K562 (cell line): ENCODE data around the gene MATN1. TPM values are rescaled to one million over a fixed set of nuclear protein-coding genes. Genes with fewer than 3 reads are reported as not detected.

Source experiments
- ATAC-seq: fragments of 200-7000 bp; cut with Tn5 transposase; 3 replicates; pipeline ENCODE4 v1.9.1; 2020; ENCODE audit warnings: moderate library complexity
- BruUV-seq: library from RNA; stranded (reverse); fragments of 400-500 nt; replicated peaks from 2 replicates; lab custom pipeline; 2021; lab: Mats Ljungman, UMichigan
- CTCF ChIA-PET: fragments of 300-600 bp; formaldehyde crosslinking; extraction: SDS; loops from one replicate; lab custom pipeline; 2021; ENCODE audit warnings: low intra/inter-chr PET ratio; lab: Yijun Ruan, JAX
- POLR2A ChIA-PET: fragments of 300-600, 350-650 bp; sonication (Branson Sonifier 250); formaldehyde crosslinking; extraction: SDS; loops from one replicate; lab custom pipeline; 2021; ENCODE audit warnings: antibody characterized with exemption, inconsistent platforms; lab: Yijun Ruan, JAX
- DNase-seq, 4 experiments: peaks; one replicate each; pipeline versions ENCODE4 v3.0.0 to v3.0.0-alpha.2; 2011 to 2018; ENCODE audit warnings: low spot score in 3 of 4, mixed read lengths in 3 of 4; ENCODE audit errors: extremely low read depth in 1 of 4
- FAIRE-seq: peaks from 2 replicates; lab custom pipeline; 2011; peaks lifted over from hg19 to GRCh38; lab: Jason Lieb, UNC
- H2AFZ ChIP-seq: 2 replicates; pipeline ENCODE4 v1.6.0; 2011; ENCODE audit warnings: low read depth, low read length, control low read depth, inconsistent platforms
- H3K27ac ChIP-seq: fragments of 200-600 bp; 3 replicates; pipeline ENCODE4 v1.8.0; 2011; ENCODE audit warnings: low read depth, mild to moderate bottlenecking, control low read depth, inconsistent platforms, low read length, moderate library complexity, mixed read lengths; ENCODE audit errors: extremely low read depth
- H3K27me3 ChIP-seq, 2 experiments: fragments of 300-600 bp in 1 of 2; 2 replicates in 1 of 2; 3 replicates in 1 of 2; pipeline versions ENCODE4 v1.6.0 to v1.8.0; 2011; ENCODE audit warnings: inconsistent platforms in 2 of 2, low read length in 2 of 2, mild to moderate bottlenecking in 1 of 2, mixed read lengths in 1 of 2, moderate library complexity in 1 of 2; ENCODE audit not compliant: control insufficient read depth in 2 of 2, insufficient read depth in 2 of 2
- H3K36me3 ChIP-seq: fragments of 300-600 bp; 3 replicates; pipeline ENCODE4 v1.8.0; 2011; ENCODE audit warnings: mild to moderate bottlenecking, low read length, inconsistent platforms; ENCODE audit not compliant: control insufficient read depth, insufficient read depth
- H3K4me1 ChIP-seq, 2 experiments: fragments of 200-600 bp in 1 of 2; replicated peaks in 1 of 2; 2 replicates in 1 of 2; 3 replicates in 1 of 2; pipeline versions ENCODE4 v1.5.1 to v1.8.0; 2011; ENCODE audit warnings: inconsistent platforms in 2 of 2, low read length in 2 of 2, mild to moderate bottlenecking in 1 of 2, mixed read lengths in 1 of 2, moderate library complexity in 1 of 2; ENCODE audit not compliant: control insufficient read depth in 2 of 2, insufficient read depth in 2 of 2
- H3K4me2 ChIP-seq: 2 replicates; pipeline ENCODE4 v1.6.1; 2011; ENCODE audit warnings: low read length, control low read depth, inconsistent platforms, mixed read lengths; ENCODE audit not compliant: insufficient read depth
- H3K4me3 ChIP-seq: fragments of 200-600 bp; sonication (generic), shearing (Covaris generic); 2 replicates; pipeline ENCODE4 v1.5.1; 2016; ENCODE audit warnings: control low read depth, inconsistent platforms
- H3K79me2 ChIP-seq: fragments of 200-600 bp; 3 replicates; pipeline ENCODE4 v1.8.0; 2011; ENCODE audit warnings: low read length, inconsistent platforms; ENCODE audit not compliant: control insufficient read depth, insufficient read depth
- H3K9ac ChIP-seq, 2 experiments: 2 replicates each; pipeline versions ENCODE4 v1.6.0 to v1.6.1; 2011; ENCODE audit warnings: low read depth in 2 of 2, low read length in 2 of 2, control low read depth in 1 of 2, inconsistent platforms in 1 of 2, mild to moderate bottlenecking in 1 of 2, mixed read lengths in 1 of 2; ENCODE audit not compliant: insufficient read depth in 1 of 2
- H3K9me1 ChIP-seq: one replicate; pipeline ENCODE4 v1.6.0; 2011; ENCODE audit warnings: inconsistent platforms, mild to moderate bottlenecking, low read length, moderate library complexity; ENCODE audit not compliant: control insufficient read depth, insufficient read depth
- H3K9me3 ChIP-seq: replicated peaks from 2 replicates; pipeline ENCODE4 v1.5.1; 2011; ENCODE audit warnings: low read depth, low read length, inconsistent platforms; ENCODE audit not compliant: control insufficient read depth, insufficient read depth
- H4K20me1 ChIP-seq: replicated peaks from 2 replicates; pipeline ENCODE4 v1.6.1; 2011; ENCODE audit warnings: low read length, inconsistent platforms, mixed read lengths; ENCODE audit not compliant: control insufficient read depth, insufficient read depth
- DMBX1 ChIP-seq: fragments of 250-450 bp; sonication (Bioruptor Pico); IDR thresholded peaks from 2 replicates; pipeline ENCODE4 v1.8.0; 2022; ENCODE audit warnings: inconsistent platforms, mild to moderate bottlenecking, moderate library complexity, borderline replicate concordance
- EWSR1 ChIP-seq: fragments of 450-650 bp; IDR thresholded peaks from 2 replicates; pipeline ENCODE4 v1.6.1; 2018; ENCODE audit warnings: borderline replicate concordance, mild to moderate bottlenecking, low read depth, moderate library complexity; ENCODE audit not compliant: partially characterized antibody
- GTF2E2 ChIP-seq: fragments of 200-800 bp; sonication (Bioruptor generic); IDR thresholded peaks from 2 replicates; pipeline ENCODE4 v1.6.1; 2016; ENCODE audit warnings: missing genetic modification characterization, missing compliant biosample characterization
- HIVEP1 ChIP-seq: fragments of 250-450 bp; sonication (Bioruptor Pico); IDR thresholded peaks from 2 replicates; pipeline ENCODE4 v1.4.0; 2020; ENCODE audit warnings: mild to moderate bottlenecking
- HLTF ChIP-seq: fragments of 450-650 bp; IDR thresholded peaks from 2 replicates; pipeline ENCODE4 v1.6.1; 2016
- IRF2 ChIP-seq: sonication (generic); formaldehyde crosslinking; IDR thresholded peaks from 2 replicates; pipeline ENCODE4 v1.8.1; 2022; ENCODE audit warnings: mild to moderate bottlenecking, missing genetic modification reagents
- TOE1 ChIP-seq, 2 experiments: fragments of 450-650 bp in 1 of 2; sonication (generic) in 1 of 2; formaldehyde crosslinking in 1 of 2; IDR thresholded peaks; 2 replicates each; pipeline versions ENCODE4 v1.7.1 to v1.8.0; 2016 to 2022; ENCODE audit warnings: borderline replicate concordance in 2 of 2, mild to moderate bottlenecking in 2 of 2, antibody characterized with exemption in 1 of 2, inconsistent platforms in 1 of 2, low read depth in 1 of 2, missing genetic modification reagents in 1 of 2, moderate library complexity in 1 of 2
- ZNF24 ChIP-seq: fragments of 450-650 bp; IDR thresholded peaks from 2 replicates; pipeline ENCODE4 v1.6.1; 2016
- WGBS: fragments of 100-300 bp; shearing (Covaris generic); methylation state at CpG from one replicate; pipeline ENCODE4 v1.1.6; 2016; ENCODE audit warnings: low coverage, mixed read lengths; ENCODE audit not compliant: insufficient coverage; ENCODE audit errors: missing lambda C conversion rate; 5-methylcytosine and 5-hydroxymethylcytosine counted together
- in situ Hi-C: fragments of 300-500 bp; cut with MboI; formaldehyde crosslinking; loops from 4 replicates; pipeline ENCODE4 v1.15.0; 2018; ENCODE audit warnings: inconsistent platforms, mixed read lengths
- intact Hi-C: fragments of 100-400 bp; cut with micrococcal nuclease; formaldehyde crosslinking; loops from 2 replicates; pipeline ENCODE4 v1.14.2; 2022
- polyA plus RNA-seq, 8 experiments: library from polyadenylated mRNA; depleted of rRNA in 4 of 8; stranded (reverse) in 5 of 8; unstranded in 3 of 8; fragments of >200 nt; fragmentation: Nextera tagmentation in 2 of 8; fragmentation: Illumina TruSeq in 1 of 8; extraction: Ambion mirVana in 2 of 8; extraction: Trizol in 1 of 8; gene quantifications; 2 replicates each; pipeline versions ENCODE4 v1.2.1 to v1.2.3, GENCODE V29; 2011 to 2014; ENCODE audit warnings: inconsistent platforms in 1 of 8, missing spikeins in 1 of 8
- total RNA-seq, 7 experiments: library from RNA; depleted of rRNA in 6 of 7; stranded (reverse); fragments of >200 nt in 6 of 7; fragmentation: Illumina TruSeq in 2 of 7; extraction: Trizol in 2 of 7; gene quantifications; 2 replicates each; pipeline versions ENCODE4 v1.2.1 to v1.2.3, GENCODE V29; 2011 to 2021; ENCODE audit warnings: low replicate concordance in 1 of 7
- TF ChIP-seq, protein P1 (sequence below): fragments of 450-650 bp; formaldehyde crosslinking; IDR thresholded peaks from 2 replicates; pipeline ENCODE4 v1.4.0; 2022; ENCODE audit warnings: missing genetic modification characterization

MATN1 gene
- total and polyA plus RNA-seq, 9 of the 15 experiments (the other 6 are each of a cell fraction or from before 2014, with no cell fraction given), result 0.10 to 2.3 (median 1.2) TPM

DNA sequence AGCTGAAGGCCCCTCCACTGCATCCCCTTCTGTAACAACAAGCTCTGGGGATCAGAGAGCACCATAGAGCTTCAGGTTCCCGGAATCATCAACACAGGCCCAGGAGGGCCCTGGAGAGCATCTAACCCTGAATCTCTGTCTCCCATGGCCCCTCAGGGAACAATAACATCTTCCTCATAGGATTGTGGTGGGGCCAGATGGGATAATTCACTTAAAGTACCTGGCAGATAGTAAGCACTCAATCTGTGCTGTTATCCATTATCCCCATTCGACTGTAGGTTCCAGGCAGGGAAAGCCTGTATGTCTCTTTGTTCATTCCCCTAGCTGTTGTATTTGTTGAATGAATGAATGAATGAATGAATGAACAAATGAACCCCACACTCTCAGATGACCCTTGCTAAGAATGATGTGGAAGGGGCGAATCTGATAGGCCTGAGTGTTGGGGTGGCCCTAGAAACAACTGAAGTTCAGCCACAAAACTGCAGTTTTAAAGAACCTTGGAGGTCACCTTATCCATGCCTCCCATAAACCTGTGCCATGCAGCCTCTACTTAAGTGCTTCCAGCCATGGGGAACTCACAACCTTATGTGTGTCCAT is 19.7 kb upstream of the MATN1 start:
- WGBS, result 53% methylated on average over 3 of the region's 3 CpGs

More for the DNA sequence above, 19.7 kb upstream of the MATN1 start:
- Histone ChIP-seq H2AFZ (no peak overlapping the region), H3K36me3 (no peaks in the 10 kb centered on the region; the same call in 2 of the 3 replicates), H4K20me1 (no peaks in the 10 kb centered on the region), H3K4me1 (peaks cover 49 to 54% of the 10 kb centered on the region in 2 experiments), H3K4me2 (no peak overlapping the region), H3K9me3 (peaks cover 9% of the 10 kb centered on the region), H3K9me1 (no peaks in the 10 kb centered on the region), H3K9ac (no peak overlapping the region), H3K4me3 (no peak overlapping the region), H3K27ac (no peak overlapping the region), H3K27me3 (no peaks in the 10 kb centered on the region), H3K79me2 (no peaks in the 10 kb centered on the region; the same call in 2 of the 3 replicates)
- ATAC-seq, result no peak
- in situ Hi-C loops, result no loop called here
- FAIRE-seq, result no peak
- ChIA-PET CTCF (no interaction called here), POLR2A (interaction anchor here (0.6 to 1.6 kb wide), 5 partner anchors 8 to 1686 kb away, joined by 3 to 4 read pairs (median 3); no protein-coding TSS in a partner anchor)
- peak; percentile 97 for TF ChIP-seq ZNF24
- no peak for TF ChIP-seq TOE1 (IDR thresholded peaks at IDR 0.05; ENCODE audit: borderline replicate concordance)
- TF ChIP-seq TOE1 (CRISPR knock-in tag; IDR thresholded peaks at IDR 0.05; ENCODE audit: borderline replicate concordance, low read depth), result 0 out of 2 replicates have a peak, but pooled peaks have one; percentile 29
- no peak for TF ChIP-seq DMBX1 (CRISPR knock-in tag)
- TF ChIP-seq IRF2 (CRISPR knock-in tag), result no peak
- TF ChIP-seq HLTF, result no peak
- TF ChIP-seq, protein P1, sequence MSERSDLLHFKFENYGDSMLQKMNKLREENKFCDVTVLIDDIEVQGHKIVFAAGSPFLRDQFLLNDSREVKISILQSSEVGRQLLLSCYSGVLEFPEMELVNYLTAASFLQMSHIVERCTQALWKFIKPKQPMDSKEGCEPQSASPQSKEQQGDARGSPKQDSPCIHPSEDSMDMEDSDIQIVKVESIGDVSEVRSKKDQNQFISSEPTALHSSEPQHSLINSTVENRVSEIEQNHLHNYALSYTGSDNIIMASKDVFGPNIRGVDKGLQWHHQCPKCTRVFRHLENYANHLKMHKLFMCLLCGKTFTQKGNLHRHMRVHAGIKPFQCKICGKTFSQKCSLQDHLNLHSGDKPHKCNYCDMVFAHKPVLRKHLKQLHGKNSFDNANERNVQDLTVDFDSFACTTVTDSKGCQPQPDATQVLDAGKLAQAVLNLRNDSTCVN (CRISPR knock-in tag), result no peak
- TF ChIP-seq EWSR1, result no peak
- 0 out of 2 replicates have a peak, but pooled peaks have one; percentile 27 for TF ChIP-seq HIVEP1 (CRISPR knock-in tag)
- 0 out of 2 replicates have a peak, but pooled peaks have one; percentile 2 for TF ChIP-seq GTF2E2 (tag)
- intact Hi-C loops, result no loop called here
- BruUV-seq, result no TSS peak
- DNase-seq, result no peak
